Measurements from ENCODE around the gene PRKCE.
"Not testable (repeated sequence)": the region's sequence is repeated elsewhere in the genome, so short reads cannot be mapped to it uniquely, and the experiment has no call there.

PRKCE gene

GRCh38 chr2:46208766-46209165 is 557.3 kb downstream of the PRKCE start:
- no peaks in the 10 kb centered on the region for H3K36me3 ChIP-seq (ENCODE audit: insufficient read depth, low read length)
- TF ChIP-seq EZH2 (IDR thresholded peaks at IDR 0.05) (no peak), FOXP2 (optimal IDR thresholded peaks at IDR 0.05; ENCODE audit: control extremely low read depth, extremely low read length, insufficient read depth) (no peak), POLR2AphosphoS5 (IDR thresholded peaks at IDR 0.05; ENCODE audit: borderline replicate concordance, low read depth, low read length) (no peak)
- no peak overlapping the region for H3K27ac ChIP-seq
- H3K4me3 ChIP-seq = no peak overlapping the region
- peaks cover 5% of the 10 kb centered on the region; the same call in 1 of the 2 replicates for H3K9me3 ChIP-seq (ENCODE audit: low read depth, low read length)
- DNase-seq (ENCODE audit: low read depth, low spot score) = no peak
- H3K9ac ChIP-seq (ENCODE audit: insufficient read length) = no peak overlapping the region

- TF ChIP-seq EZH2 (IDR thresholded peaks at IDR 0.05) (no peak), FOXP2 (optimal IDR thresholded peaks at IDR 0.05; ENCODE audit: control extremely low read depth, extremely low read length, insufficient read depth) (no peak), POLR2AphosphoS5 (IDR thresholded peaks at IDR 0.05; ENCODE audit: borderline replicate concordance, low read depth, low read length) (no peak)
- Histone ChIP-seq H3K9me3 (ENCODE audit: low read depth, low read length) (peaks cover 5% of the 10 kb centered on the region; the same call in 1 of the 2 replicates), H3K4me3 (no peak overlapping the region), H3K9ac (ENCODE audit: insufficient read length) (no peak overlapping the region), H3K36me3 (ENCODE audit: insufficient read depth, low read length) (no peaks in the 10 kb centered on the region), H3K27ac (no peak overlapping the region)
- DNase-seq (ENCODE audit: low read depth, low spot score) = no peak
Observed at GRCh38 chr2:46210063-46210462, 558.6 kb downstream of the PRKCE start.

GRCh38 chr2:46211461-46211860 is 560.0 kb downstream of the PRKCE start:
- no peak for DNase-seq (ENCODE audit: low read depth, low spot score)
- TF ChIP-seq POLR2AphosphoS5 (IDR thresholded peaks at IDR 0.05; ENCODE audit: borderline replicate concordance, low read depth, low read length) (no peak), EZH2 (IDR thresholded peaks at IDR 0.05) (no peak), FOXP2 (optimal IDR thresholded peaks at IDR 0.05; ENCODE audit: control extremely low read depth, extremely low read length, insufficient read depth) (no peak)
- H3K27ac ChIP-seq = no peak overlapping the region

GRCh38 chr2:46213906-46214305 is 562.4 kb downstream of the PRKCE start:
- Histone ChIP-seq H3K9me3 (ENCODE audit: low read depth, low read length) (peaks cover 3% of the 10 kb centered on the region; the same call in 1 of the 2 replicates), H3K27ac (no peak overlapping the region), H3K9ac (ENCODE audit: insufficient read length) (no peak overlapping the region), H3K36me3 (ENCODE audit: insufficient read depth, low read length) (no peaks in the 10 kb centered on the region), H3K4me3 (no peak overlapping the region)
- DNase-seq (ENCODE audit: low read depth, low spot score) = no peak
- no peak for TF ChIP-seq FOXP2 (optimal IDR thresholded peaks at IDR 0.05; ENCODE audit: control extremely low read depth, extremely low read length, insufficient read depth)
- no peak for TF ChIP-seq POLR2AphosphoS5 (IDR thresholded peaks at IDR 0.05; ENCODE audit: borderline replicate concordance, low read depth, low read length)
- TF ChIP-seq EZH2 (IDR thresholded peaks at IDR 0.05) = no peak

More at GRCh38 chr2:46211461-46211860, 560.0 kb downstream of the PRKCE start:
- Histone ChIP-seq H3K9me3 (ENCODE audit: low read depth, low read length) (peaks cover 5% of the 10 kb centered on the region; the same call in 1 of the 2 replicates), H3K36me3 (ENCODE audit: insufficient read depth, low read length) (no peaks in the 10 kb centered on the region), H3K4me3 (no peak overlapping the region), H3K9ac (ENCODE audit: insufficient read length) (no peak overlapping the region)

- Histone ChIP-seq H3K9me3 (ENCODE audit: low read depth, low read length) (no peaks in the 10 kb centered on the region), H3K36me3 (ENCODE audit: insufficient read depth, low read length) (no peaks in the 10 kb centered on the region), H3K9ac (ENCODE audit: insufficient read length) (no peak overlapping the region), H3K27ac (no peak overlapping the region), H3K4me3 (no peak overlapping the region)
- DNase-seq (ENCODE audit: low read depth, low spot score) = no peak
- no peak for TF ChIP-seq EZH2 (IDR thresholded peaks at IDR 0.05)
- no peak for TF ChIP-seq FOXP2 (optimal IDR thresholded peaks at IDR 0.05; ENCODE audit: control extremely low read depth, extremely low read length, insufficient read depth)
- no peak for TF ChIP-seq POLR2AphosphoS5 (IDR thresholded peaks at IDR 0.05; ENCODE audit: borderline replicate concordance, low read depth, low read length)
Observed at GRCh38 chr2:46216213-46216612, 564.7 kb downstream of the PRKCE start.

- not testable (repeated sequence) for H3K9ac ChIP-seq (ENCODE audit: insufficient read length); H3K27ac ChIP-seq; H3K4me3 ChIP-seq; DNase-seq (ENCODE audit: low read depth, low spot score); H3K9me3 ChIP-seq (ENCODE audit: low read depth, low read length); H3K36me3 ChIP-seq (ENCODE audit: insufficient read depth, low read length)
Observed at GRCh38 chr2:46223514-46223913, 572.0 kb downstream of the PRKCE start.

- Histone ChIP-seq H3K36me3 (ENCODE audit: insufficient read depth, low read length) (no peaks in the 10 kb centered on the region), H3K9me3 (ENCODE audit: low read depth, low read length) (no peaks in the 10 kb centered on the region), H3K4me3 (no peak overlapping the region), H3K27ac (no peak overlapping the region), H3K9ac (ENCODE audit: insufficient read length) (no peak overlapping the region)
- TF ChIP-seq FOXP2 (optimal IDR thresholded peaks at IDR 0.05; ENCODE audit: control extremely low read depth, extremely low read length, insufficient read depth) = no peak
- DNase-seq (ENCODE audit: low read depth, low spot score) = no peak
Observed at GRCh38 chr2:46225150-46225625, 573.7 kb downstream of the PRKCE start.

GRCh38 chr2:46225730-46226129 is 574.3 kb downstream of the PRKCE start:
- no peak for TF ChIP-seq FOXP2 (optimal IDR thresholded peaks at IDR 0.05; ENCODE audit: control extremely low read depth, extremely low read length, insufficient read depth)
- TF ChIP-seq EZH2 (IDR thresholded peaks at IDR 0.05) = no peak
- no peak for TF ChIP-seq POLR2AphosphoS5 (IDR thresholded peaks at IDR 0.05; ENCODE audit: borderline replicate concordance, low read depth, low read length)
- Histone ChIP-seq H3K36me3 (ENCODE audit: insufficient read depth, low read length) (no peaks in the 10 kb centered on the region), H3K27ac (no peak overlapping the region), H3K9me3 (ENCODE audit: low read depth, low read length) (no peaks in the 10 kb centered on the region), H3K4me3 (no peak overlapping the region), H3K9ac (ENCODE audit: insufficient read length) (no peak overlapping the region)
- no peak for DNase-seq (ENCODE audit: low read depth, low spot score)

GRCh38 chr2:46226620-46227019 is 575.1 kb downstream of the PRKCE start:
- no peak for DNase-seq (ENCODE audit: low read depth, low spot score)

More at GRCh38 chr2:46226620-46227019, 575.1 kb downstream of the PRKCE start:
- Histone ChIP-seq H3K9me3 (ENCODE audit: low read depth, low read length) (no peaks in the 10 kb centered on the region), H3K27ac (no peak overlapping the region), H3K9ac (ENCODE audit: insufficient read length) (no peak overlapping the region), H3K4me3 (no peak overlapping the region), H3K36me3 (ENCODE audit: insufficient read depth, low read length) (no peaks in the 10 kb centered on the region)
- TF ChIP-seq FOXP2 (optimal IDR thresholded peaks at IDR 0.05; ENCODE audit: control extremely low read depth, extremely low read length, insufficient read depth) (no peak), EZH2 (IDR thresholded peaks at IDR 0.05) (no peak), POLR2AphosphoS5 (IDR thresholded peaks at IDR 0.05; ENCODE audit: borderline replicate concordance, low read depth, low read length) (no peak)
